Measurements from ENCODE around the gene CADPS.

CADPS gene

GRCh38 chr3:62712746-62713145, 162.5 kb downstream of the CADPS start:
- no peak for DNase-seq (ENCODE audit: extremely low read depth, low read depth)
- TF ChIP-seq, protein P1, sequence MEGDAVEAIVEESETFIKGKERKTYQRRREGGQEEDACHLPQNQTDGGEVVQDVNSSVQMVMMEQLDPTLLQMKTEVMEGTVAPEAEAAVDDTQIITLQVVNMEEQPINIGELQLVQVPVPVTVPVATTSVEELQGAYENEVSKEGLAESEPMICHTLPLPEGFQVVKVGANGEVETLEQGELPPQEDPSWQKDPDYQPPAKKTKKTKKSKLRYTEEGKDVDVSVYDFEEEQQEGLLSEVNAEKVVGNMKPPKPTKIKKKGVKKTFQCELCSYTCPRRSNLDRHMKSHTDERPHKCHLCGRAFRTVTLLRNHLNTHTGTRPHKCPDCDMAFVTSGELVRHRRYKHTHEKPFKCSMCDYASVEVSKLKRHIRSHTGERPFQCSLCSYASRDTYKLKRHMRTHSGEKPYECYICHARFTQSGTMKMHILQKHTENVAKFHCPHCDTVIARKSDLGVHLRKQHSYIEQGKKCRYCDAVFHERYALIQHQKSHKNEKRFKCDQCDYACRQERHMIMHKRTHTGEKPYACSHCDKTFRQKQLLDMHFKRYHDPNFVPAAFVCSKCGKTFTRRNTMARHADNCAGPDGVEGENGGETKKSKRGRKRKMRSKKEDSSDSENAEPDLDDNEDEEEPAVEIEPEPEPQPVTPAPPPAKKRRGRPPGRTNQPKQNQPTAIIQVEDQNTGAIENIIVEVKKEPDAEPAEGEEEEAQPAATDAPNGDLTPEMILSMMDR (IDR thresholded peaks at IDR 0.05; ENCODE audit: low read depth, low read length) = no peak

DNA sequence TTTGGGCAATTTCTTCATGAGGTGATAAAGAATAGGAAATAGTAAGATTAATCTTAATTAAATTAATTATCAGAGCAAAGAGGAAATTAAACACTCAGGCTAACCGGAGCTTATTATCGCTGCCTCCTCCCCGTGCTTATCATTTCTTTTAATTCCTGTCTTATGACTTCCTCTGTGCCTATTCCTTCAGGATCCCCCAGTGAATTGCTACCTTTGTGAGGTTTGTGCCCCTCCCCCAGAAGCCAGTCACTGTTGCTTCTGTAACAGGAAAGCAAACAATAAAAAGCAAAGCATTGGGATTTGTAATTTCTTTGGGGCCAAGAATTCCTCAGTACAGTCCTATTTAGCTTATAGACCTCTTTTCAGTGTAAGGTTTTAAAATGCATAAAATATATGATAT, 164.5 kb downstream of the CADPS start:
- no peak for DNase-seq (ENCODE audit: extremely low read depth, low read depth)

GRCh38 chr3:62708638-62709373, 166.4 kb downstream of the CADPS start:
- TF ChIP-seq, protein P1 (IDR thresholded peaks at IDR 0.05; ENCODE audit: low read depth, low read length) = no peak
- DNase-seq (ENCODE audit: extremely low read depth, low read depth) = no peak

More for the DNA sequence above, 164.5 kb downstream of the CADPS start:
- TF ChIP-seq, protein P1 (IDR thresholded peaks at IDR 0.05; ENCODE audit: low read depth, low read length) = no peak

DNA sequence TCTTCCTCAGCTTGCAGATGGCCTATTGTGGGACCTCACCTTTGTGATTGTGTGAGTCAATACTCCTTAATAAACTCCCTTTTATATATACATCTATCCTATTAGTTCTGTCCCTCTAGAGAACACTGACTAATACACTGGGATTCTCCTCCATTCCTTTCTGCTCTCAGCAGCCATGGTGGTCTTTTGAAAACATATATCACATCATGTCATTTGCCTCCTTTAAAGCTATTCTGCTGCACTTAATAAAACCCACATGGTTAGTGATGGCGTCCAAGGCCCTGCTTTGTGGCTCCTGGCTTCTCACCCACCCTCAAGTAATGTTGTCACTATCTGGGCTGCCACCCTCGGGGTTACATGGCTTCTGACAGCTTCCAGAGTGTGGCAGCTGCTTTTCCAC, 169.5 kb downstream of the CADPS start:
- no peak for DNase-seq (ENCODE audit: extremely low read depth, low read depth)
- TF ChIP-seq, protein P1 (IDR thresholded peaks at IDR 0.05; ENCODE audit: low read depth, low read length) = no peak

DNA sequence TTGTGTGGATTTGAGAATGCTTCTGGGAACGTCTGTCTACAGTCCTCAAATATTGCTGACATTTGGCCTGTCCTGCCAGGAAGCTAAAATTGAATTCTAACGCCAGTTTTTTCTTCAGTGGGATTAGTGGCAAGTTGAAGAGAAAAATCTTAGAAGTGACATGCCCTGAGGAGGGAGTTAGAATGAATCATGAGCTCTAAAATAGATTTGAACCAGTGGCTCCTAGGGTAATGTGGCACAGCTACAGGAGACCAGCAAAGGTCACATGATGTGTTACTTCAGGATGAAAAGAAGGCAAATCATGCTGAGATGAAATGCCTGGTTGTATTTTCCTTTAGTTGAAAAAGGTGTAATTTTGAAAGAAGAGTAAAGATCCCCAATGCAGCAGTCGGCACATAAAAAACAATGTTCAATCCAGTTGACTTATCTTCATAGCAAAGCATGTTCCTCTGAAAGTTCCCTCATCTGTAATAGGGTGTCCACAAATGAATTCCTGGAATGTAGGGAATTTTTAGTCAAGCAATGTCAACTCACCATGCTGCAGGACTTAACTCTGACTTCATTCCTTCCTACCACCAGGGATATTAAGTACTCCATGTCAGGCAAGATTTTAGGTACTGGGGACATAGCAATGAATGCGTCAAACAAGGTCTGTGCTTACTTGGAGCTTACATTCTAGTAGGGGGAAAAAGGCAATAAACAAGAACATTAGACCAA, 171.6 kb downstream of the CADPS start:
- TF ChIP-seq, protein P1 (IDR thresholded peaks at IDR 0.05; ENCODE audit: low read depth, low read length) = no peak
- DNase-seq (ENCODE audit: extremely low read depth, low read depth) = no peak

DNA sequence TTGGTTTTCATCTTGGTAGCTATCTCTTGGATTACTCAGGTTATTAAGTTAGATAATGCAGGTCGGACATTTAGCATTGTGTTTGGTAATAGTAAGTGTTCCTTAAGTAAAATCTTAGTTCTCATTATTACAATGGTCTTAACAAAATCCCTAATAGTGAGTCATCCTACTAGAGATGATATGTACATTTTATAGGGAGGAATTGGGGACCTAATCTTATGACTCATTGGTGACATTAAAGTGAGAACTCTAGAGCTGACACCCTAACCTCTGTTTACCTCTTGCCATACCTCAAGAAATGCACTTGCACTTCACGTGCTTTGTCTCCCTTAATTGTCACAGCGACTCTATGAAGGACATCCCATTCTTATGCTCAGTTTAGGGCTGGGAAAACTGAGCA, 174.9 kb downstream of the CADPS start:
- TF ChIP-seq, protein P1 (IDR thresholded peaks at IDR 0.05; ENCODE audit: low read depth, low read length) = no peak
- DNase-seq (ENCODE audit: extremely low read depth, low read depth) = no peak

DNA sequence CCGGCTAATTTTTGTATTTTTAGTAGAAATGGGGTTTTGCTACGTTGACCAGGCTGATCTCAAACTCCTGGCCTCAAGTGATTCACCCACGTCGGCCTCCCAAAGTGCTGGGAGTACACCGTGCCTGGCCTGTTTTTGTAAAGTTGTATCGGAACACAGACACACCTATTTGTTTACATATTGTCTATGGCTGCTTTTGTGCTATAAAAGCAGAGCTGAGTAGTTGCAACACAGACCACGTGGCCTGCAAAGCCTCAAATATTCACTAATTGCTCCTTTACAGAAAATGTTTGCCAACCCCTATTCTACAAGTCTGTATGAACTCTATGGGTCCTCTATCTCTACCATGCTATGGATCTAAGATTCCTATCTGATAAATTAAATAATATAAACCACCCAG, 175.5 kb downstream of the CADPS start:
- TF ChIP-seq, protein P1 (IDR thresholded peaks at IDR 0.05; ENCODE audit: low read depth, low read length) = no peak

More for the DNA sequence above, 175.5 kb downstream of the CADPS start:
- DNase-seq (ENCODE audit: extremely low read depth, low read depth) = no peak
